Measurements from ENCODE around the gene SEZ6L.

- no peak for TF ChIP-seq CTCF (IDR thresholded peaks at IDR 0.05; ENCODE audit: low read length)
- no peak for TF ChIP-seq EZH2 (IDR thresholded peaks at IDR 0.05; ENCODE audit: borderline replicate concordance, low read length)
These were observed 118.3 kb downstream of the SEZ6L start for GRCh38 chr22:26287382-26288225.
